GM12872 (cell line): Measurements from ENCODE around the gene SLC26A6.

Experiments used
- TF ChIP-seq, protein P1 (sequence below): IDR thresholded peaks from 3 replicates; pipeline ENCODE4 v1.5.1; 2011; ENCODE audit warnings: low read depth, mild to moderate bottlenecking, low read length, moderate library complexity; ENCODE audit not compliant: insufficient read depth

The SLC26A6 gene

DNA sequence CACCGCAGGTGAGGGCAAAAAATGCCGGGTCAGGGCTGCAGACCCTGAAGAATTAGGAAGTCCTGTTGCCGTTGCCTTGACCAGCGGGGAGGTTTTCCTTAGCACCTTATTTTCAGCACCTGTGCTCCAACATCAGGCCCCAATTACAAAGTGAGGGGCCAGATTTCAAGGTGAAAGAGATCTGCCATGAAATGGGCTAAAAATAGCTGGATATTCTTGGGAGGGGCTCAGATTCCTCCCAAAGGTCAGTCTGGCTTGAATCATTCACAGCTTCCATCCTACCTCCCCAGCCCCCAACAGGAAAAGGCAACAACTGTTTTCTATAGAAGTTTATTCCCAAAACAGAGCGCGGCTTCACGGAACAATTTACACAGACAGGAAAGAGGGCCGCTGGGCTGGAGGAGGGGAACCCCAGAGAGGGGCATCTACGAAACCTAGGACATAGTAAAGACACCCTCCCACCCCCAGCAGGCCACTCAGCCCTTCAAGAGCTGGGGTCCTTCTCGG lies 941 bp upstream of the SLC26A6 start:
- TF ChIP-seq, protein P1, sequence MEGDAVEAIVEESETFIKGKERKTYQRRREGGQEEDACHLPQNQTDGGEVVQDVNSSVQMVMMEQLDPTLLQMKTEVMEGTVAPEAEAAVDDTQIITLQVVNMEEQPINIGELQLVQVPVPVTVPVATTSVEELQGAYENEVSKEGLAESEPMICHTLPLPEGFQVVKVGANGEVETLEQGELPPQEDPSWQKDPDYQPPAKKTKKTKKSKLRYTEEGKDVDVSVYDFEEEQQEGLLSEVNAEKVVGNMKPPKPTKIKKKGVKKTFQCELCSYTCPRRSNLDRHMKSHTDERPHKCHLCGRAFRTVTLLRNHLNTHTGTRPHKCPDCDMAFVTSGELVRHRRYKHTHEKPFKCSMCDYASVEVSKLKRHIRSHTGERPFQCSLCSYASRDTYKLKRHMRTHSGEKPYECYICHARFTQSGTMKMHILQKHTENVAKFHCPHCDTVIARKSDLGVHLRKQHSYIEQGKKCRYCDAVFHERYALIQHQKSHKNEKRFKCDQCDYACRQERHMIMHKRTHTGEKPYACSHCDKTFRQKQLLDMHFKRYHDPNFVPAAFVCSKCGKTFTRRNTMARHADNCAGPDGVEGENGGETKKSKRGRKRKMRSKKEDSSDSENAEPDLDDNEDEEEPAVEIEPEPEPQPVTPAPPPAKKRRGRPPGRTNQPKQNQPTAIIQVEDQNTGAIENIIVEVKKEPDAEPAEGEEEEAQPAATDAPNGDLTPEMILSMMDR, result no peak

- TF ChIP-seq, protein P1, result no peak
Observed at GRCh38 chr3:48634661-48635221, 520 bp downstream of the SLC26A6 start.

- TF ChIP-seq, protein P1, result no peak
Observed at GRCh38 chr3:48633743-48634142, 1.5 kb downstream of the SLC26A6 start.

- TF ChIP-seq, protein P1, result no peak
Observed at GRCh38 chr3:48633256-48633655, 2.0 kb downstream of the SLC26A6 start.

- TF ChIP-seq, protein P1, result no peak
Observed at GRCh38 chr3:48631516-48632448, 3.5 kb downstream of the SLC26A6 start.

- TF ChIP-seq, protein P1, result no peak
Observed at GRCh38 chr3:48630833-48631232, 4.4 kb downstream of the SLC26A6 start.

GRCh38 chr3:48630407-48630806 lies 4.9 kb downstream of the SLC26A6 start:
- TF ChIP-seq, protein P1, result no peak
